GM12891 (cell line): ENCODE data around the gene HK1.

Source experiments
- PAX5 ChIP-seq: IDR thresholded peaks from 2 replicates; pipeline ENCODE4 v1.6.1; 2011; ENCODE audit warnings: low read length, moderate library complexity, mild to moderate bottlenecking; ENCODE audit not compliant: insufficient read depth, severe bottlenecking
- POLR2A ChIP-seq: IDR thresholded peaks from 2 replicates; pipeline ENCODE4 v1.6.1; 2011; ENCODE audit warnings: low read depth, low read length, control low read depth
- POLR2AphosphoS5 ChIP-seq: IDR thresholded peaks from 2 replicates; pipeline ENCODE4 v1.6.1; 2011; ENCODE audit warnings: low read depth, low read length, control low read depth
- SPI1 ChIP-seq: IDR thresholded peaks from 2 replicates; pipeline ENCODE4 v1.6.1; 2011; ENCODE audit warnings: low read depth, low read length, control low read depth

GRCh38 chr10:69379800-69380199 is 101.5 kb downstream of the HK1 start:
- no peak for TF ChIP-seq POLR2A
- TF ChIP-seq POLR2AphosphoS5: no peak
- no peak for TF ChIP-seq SPI1
- TF ChIP-seq PAX5: no peak
